Measurements from ENCODE around the gene ADPRH. TPM values are rescaled to one million over a fixed set of nuclear protein-coding genes. Genes with fewer than 3 reads are reported as not detected.

ADPRH gene
- total and polyA plus RNA-seq, 2 of the 4 experiments (the other 2 are of a cell fraction): under 0.01 to 0.12 TPM

- in situ Hi-C loops (cut with MboI; ENCODE audit: low sequenced_read_pairs) (no loop called here), intact Hi-C loops (cut with micrococcal nuclease) (no loop called here), dilution Hi-C loops (cut with HindIII; ENCODE audit: low sequenced_read_pairs, unreplicated experiment) (no loop called here)
- Histone ChIP-seq H3K23ac (ENCODE audit: low read depth, low read length) (no peak overlapping the region), H2AK5ac (ENCODE audit: low read depth, low read length) (no peak overlapping the region), H2BK5ac (ENCODE audit: low read depth, low read length, poor library complexity, severe bottlenecking) (no peak overlapping the region), H3K36me3 (ENCODE audit: control insufficient read depth, insufficient read depth, low read length) (no peaks in the 10 kb centered on the region), H2BK15ac (ENCODE audit: low read depth, low read length) (no peak overlapping the region), H2BK120ac (ENCODE audit: low read depth, low read length) (no peak overlapping the region), H3K4me3 (ENCODE audit: insufficient read depth, low read depth, low read length) (no peak overlapping the region), H4K91ac (ENCODE audit: insufficient read depth, low read depth, low read length) (no peak overlapping the region), H2AK9ac (replicated peaks; ENCODE audit: low read depth, low read length, poor library complexity) (no peak overlapping the region), H3K27me3 (ENCODE audit: control insufficient read depth, insufficient read depth, low read length) (peaks cover 10% of the 10 kb centered on the region; the same call in 1 of the 2 replicates), H3K4me2 (ENCODE audit: low read depth, low read length) (no peak overlapping the region), H2AFZ (replicated peaks; ENCODE audit: low read length, poor library complexity) (no peak overlapping the region), H3K56ac (ENCODE audit: extremely low read depth, insufficient read depth, low read length) (no peak overlapping the region), H3K9ac (ENCODE audit: low read depth, low read length) (no peak overlapping the region), H3K9me1 (ENCODE audit: insufficient read depth, low read length) (no peaks in the 10 kb centered on the region), H2BK20ac (ENCODE audit: low read depth, low read length) (no peak overlapping the region), H3K4ac (ENCODE audit: low read depth, low read length) (no peak overlapping the region), H3K79me1 (ENCODE audit: low read depth in 1 of 2, low read length in 2 of 2) (no peaks in the 10 kb centered on the region), H3K27ac (ENCODE audit: insufficient read depth, low read length) (no peak overlapping the region), H4K5ac (ENCODE audit: low read depth, low read length) (no peak overlapping the region), H4K20me1 (ENCODE audit: insufficient read depth, low read length) (no peaks in the 10 kb centered on the region), H4K8ac (ENCODE audit: low read depth in 2 of 2, low read length in 2 of 2) (no peak overlapping the region), H3K14ac (replicated peaks; ENCODE audit: low read depth, low read length) (no peak overlapping the region), H3K4me1 (ENCODE audit: control insufficient read depth, insufficient read depth, low read length) (peaks cover 5% of the 10 kb centered on the region), H3K9me3 (ENCODE audit: control insufficient read depth, insufficient read depth, low read length) (no peaks in the 10 kb centered on the region; the same call in 1 of the 2 replicates), H3K18ac (ENCODE audit: low read depth, low read length) (no peak overlapping the region)
- DNase-seq (no peak), ATAC-seq (ENCODE audit: low read depth) (no peak)
- WGBS, 2 experiments (ENCODE audit: extremely low coverage in 2 of 2, insufficient read length in 1 of 2): 54% methylated on average over 4 of the region's 8 CpGs; no CpG with 5 or more reads in 1 of the 2 experiments
- BruUV-seq (replicated peaks): no TSS peak
- ChIA-PET CTCF (interaction anchor here (0.9 kb wide), 1 partner anchor 93 kb away, joined by 5 read pairs; no protein-coding TSS in a partner anchor), POLR2A (ENCODE audit: unreplicated experiment) (no interaction called here)
- TF ChIP-seq MAZ (IDR thresholded peaks at IDR 0.05; ENCODE audit: borderline replicate concordance, low read depth, low read length) (no peak), NFE2L2 (IDR thresholded peaks at IDR 0.05; ENCODE audit: low read depth, low read length) (no peak), RAD21 (IDR thresholded peaks at IDR 0.05; ENCODE audit: low read length) (no peak), CEBPB (IDR thresholded peaks at IDR 0.05; ENCODE audit: low read depth, low read length) (no peak), MAFK (IDR thresholded peaks at IDR 0.05; ENCODE audit: low read depth, low read length) (no peak), CTCF (conservative IDR thresholded peaks at IDR 0.05; ENCODE audit: low read depth, low read length) (no peak), RCOR1 (IDR thresholded peaks at IDR 0.05; ENCODE audit: insufficient replicate concordance, low read length) (no peak), ELK1 (IDR thresholded peaks at IDR 0.05; ENCODE audit: borderline replicate concordance, low read depth, low read length) (no peak), POLR2A (IDR thresholded peaks at IDR 0.05; ENCODE audit: low read depth, low read length) (no peak), BHLHE40 (IDR thresholded peaks at IDR 0.05; ENCODE audit: low read depth, low read length) (no peak), CHD1 (IDR thresholded peaks at IDR 0.05; ENCODE audit: low read depth, low read length) (no peak), RFX5 (IDR thresholded peaks at IDR 0.05; ENCODE audit: low read depth, low read length) (no peak), USF2 (IDR thresholded peaks at IDR 0.05; ENCODE audit: low read depth, low read length) (no peak), SMC3 (IDR thresholded peaks at IDR 0.05; ENCODE audit: low read depth, low read length) (no peak), MXI1 (IDR thresholded peaks at IDR 0.05; ENCODE audit: borderline replicate concordance, low read depth, low read length) (no peak), FOS (IDR thresholded peaks at IDR 0.05; ENCODE audit: low read depth, low read length) (no peak)
Observed at GRCh38 chr3:119625451-119626153, 46.3 kb downstream of the ADPRH start.
